Jurkat, Clone E6-1 (cell line): ENCODE data around the gene C5. TPM values are rescaled to one million over a fixed set of nuclear protein-coding genes. Genes with fewer than 3 reads are reported as not detected.
"Not testable (repeated sequence)": the region's sequence is repeated elsewhere in the genome, so short reads cannot be mapped to it uniquely, and the experiment has no call there.

Source experiments
- DNase-seq: peaks from one replicate; pipeline ENCODE4 v3.0.0-alpha.2; 2011; ENCODE audit warnings: low read depth, low spot score
- H3K4me3 ChIP-seq: 2 replicates; pipeline ENCODE4 v1.5.1; 2011; ENCODE audit warnings: mild to moderate bottlenecking, low read length, control low read depth, moderate library complexity
- polyA plus RNA-seq: library from polyadenylated mRNA; unstranded; fragments of >200 nt; gene quantifications from one replicate; pipeline ENCODE4 v1.2.1, GENCODE V29; 2012; ENCODE audit warnings: missing spikeins; ENCODE audit not compliant: insufficient read length, insufficient read depth

The C5 gene
- polyA plus RNA-seq = 0.84 TPM

GRCh38 chr9:121050128-121050988 is at the start of gene C5:
C5 (minus strand) TSS chr9:121050275; CDS start chr9:121050246, 29 bp downstream.
- no peak within 1 kb of the TSS for H3K4me3 ChIP-seq
- no peak for DNase-seq

- no peak for DNase-seq
- no peak overlapping the region for H3K4me3 ChIP-seq
Measured at GRCh38 chr9:121098567-121099198, 48.6 kb upstream of the C5 start.

- no peak for DNase-seq
Measured at GRCh38 chr9:121095057-121095456, 45.0 kb upstream of the C5 start.

GRCh38 chr9:121090743-121091142 is 40.7 kb upstream of the C5 start:
- H3K4me3 ChIP-seq = not testable (repeated sequence)

More at GRCh38 chr9:121095057-121095456, 45.0 kb upstream of the C5 start:
- no peak overlapping the region for H3K4me3 ChIP-seq

GRCh38 chr9:121088576-121088975 is 38.5 kb upstream of the C5 start:
- H3K4me3 ChIP-seq = no peak overlapping the region
- DNase-seq = no peak

More at GRCh38 chr9:121090743-121091142, 40.7 kb upstream of the C5 start:
- not testable (repeated sequence) for DNase-seq

- DNase-seq = no peak
- H3K4me3 ChIP-seq = no peak overlapping the region
Measured at GRCh38 chr9:121085661-121086060, 35.6 kb upstream of the C5 start.

GRCh38 chr9:121082075-121082474 is 32.0 kb upstream of the C5 start:
- DNase-seq = no peak

GRCh38 chr9:121075251-121076036 is 25.4 kb upstream of the C5 start:
- peak; percentile 38 for DNase-seq

More at GRCh38 chr9:121082075-121082474, 32.0 kb upstream of the C5 start:
- H3K4me3 ChIP-seq = no peak overlapping the region

GRCh38 chr9:121074370-121075250 is 24.5 kb upstream of the C5 start, which contains the start of gene CNTRL:
CNTRL (plus strand) TSS chr9:121074955; CDS start chr9:121088327, 13,372 bp downstream.
- DNase-seq = peak; percentile 90
- peak within 1 kb of the TSS; percentile 90 for H3K4me3 ChIP-seq

More at GRCh38 chr9:121075251-121076036, 25.4 kb upstream of the C5 start:
- H3K4me3 ChIP-seq = peak overlapping the region; percentile 90

GRCh38 chr9:121073038-121073437 is 23.0 kb upstream of the C5 start:
- no peak overlapping the region for H3K4me3 ChIP-seq
- no peak for DNase-seq

GRCh38 chr9:121071756-121072421 is 21.8 kb upstream of the C5 start:
- no peak for DNase-seq

GRCh38 chr9:121071370-121071755 is 21.3 kb upstream of the C5 start:
- H3K4me3 ChIP-seq = no peak overlapping the region
- DNase-seq = no peak

More at GRCh38 chr9:121071756-121072421, 21.8 kb upstream of the C5 start:
- no peak overlapping the region for H3K4me3 ChIP-seq

- H3K4me3 ChIP-seq = no peak overlapping the region
- no peak for DNase-seq
Measured at GRCh38 chr9:121069396-121069795, 19.3 kb upstream of the C5 start.

- H3K4me3 ChIP-seq = no peak overlapping the region
- DNase-seq = no peak
Measured at GRCh38 chr9:121067640-121068039, 17.6 kb upstream of the C5 start.

- no peak for DNase-seq
Measured at GRCh38 chr9:121066850-121067249, 16.8 kb upstream of the C5 start.

GRCh38 chr9:121059998-121060636 is 10.0 kb upstream of the C5 start:
- DNase-seq = peak; percentile 69
- no peak overlapping the region for H3K4me3 ChIP-seq

More at GRCh38 chr9:121066850-121067249, 16.8 kb upstream of the C5 start:
- no peak overlapping the region for H3K4me3 ChIP-seq

- no peak overlapping the region for H3K4me3 ChIP-seq
- DNase-seq = no peak
Measured at GRCh38 chr9:121059513-121059912, 9.4 kb upstream of the C5 start.
